ENCODE data around the gene SSPN.
"Not testable (repeated sequence)": the region's sequence is repeated elsewhere in the genome, so short reads cannot be mapped to it uniquely, and the experiment has no call there.

Gene SSPN

GRCh38 chr12:26229910-26230309, 34.5 kb downstream of the SSPN start:
- no peak for DNase-seq (ENCODE audit: low read depth)

GRCh38 chr12:26231470-26231869, 36.1 kb downstream of the SSPN start:
- no peak for DNase-seq (ENCODE audit: low read depth)

- DNase-seq (ENCODE audit: low read depth): no peak
Observed at GRCh38 chr12:26231921-26232320, 36.5 kb downstream of the SSPN start.

GRCh38 chr12:26233631-26234030, 38.3 kb downstream of the SSPN start:
- no peak for DNase-seq (ENCODE audit: low read depth)

- DNase-seq (ENCODE audit: low read depth): not testable (repeated sequence)
Observed at GRCh38 chr12:26235465-26235864, 40.1 kb downstream of the SSPN start.

- no peak for DNase-seq (ENCODE audit: low read depth)
Observed at GRCh38 chr12:26238341-26239121, 43.2 kb downstream of the SSPN start.

GRCh38 chr12:26239122-26239851, 43.9 kb downstream of the SSPN start:
- DNase-seq (ENCODE audit: low read depth): peak; percentile 43

GRCh38 chr12:26239852-26240815, 44.8 kb downstream of the SSPN start:
- no peak for DNase-seq (ENCODE audit: low read depth)

- no peak for DNase-seq (ENCODE audit: low read depth)
Observed at GRCh38 chr12:26241080-26241479, 45.7 kb downstream of the SSPN start.

GRCh38 chr12:26242683-26243082, 47.3 kb downstream of the SSPN start:
- no peak for DNase-seq (ENCODE audit: low read depth)

- DNase-seq (ENCODE audit: low read depth): no peak
Observed at GRCh38 chr12:26244503-26244902, 49.1 kb downstream of the SSPN start.

- no peak for DNase-seq (ENCODE audit: low read depth)
Observed at GRCh38 chr12:26245175-26245942, 50.0 kb downstream of the SSPN start.

- no peak for DNase-seq (ENCODE audit: low read depth)
Observed at GRCh38 chr12:26246483-26247164, 51.3 kb downstream of the SSPN start.

GRCh38 chr12:26247873-26248272, 52.5 kb downstream of the SSPN start:
- DNase-seq (ENCODE audit: low read depth): no peak

- peak; percentile 51 for DNase-seq (ENCODE audit: low read depth)
Observed at GRCh38 chr12:26250801-26251200, 55.4 kb downstream of the SSPN start.

- DNase-seq (ENCODE audit: low read depth): no peak
Observed at GRCh38 chr12:26251600-26251999, 56.2 kb downstream of the SSPN start.

- peak; percentile 54 for DNase-seq (ENCODE audit: low read depth)
Observed at GRCh38 chr12:26252946-26253345, 57.6 kb downstream of the SSPN start.

GRCh38 chr12:26255893-26256645, 60.7 kb downstream of the SSPN start:
- no peak for DNase-seq (ENCODE audit: low read depth)

GRCh38 chr12:26264215-26264838, 69.0 kb downstream of the SSPN start:
- no peak for DNase-seq (ENCODE audit: low read depth)

GRCh38 chr12:26265606-26266005, 70.2 kb downstream of the SSPN start:
- no peak for DNase-seq (ENCODE audit: low read depth)

All from HS-27A (cell line).